Fibroblast of skin of scalp (primary cell): ENCODE data around the gene E2F8. TPM values are rescaled to one million over a fixed set of nuclear protein-coding genes. Genes with fewer than 3 reads are reported as not detected.
"Not testable (repeated sequence)": the region's sequence is repeated elsewhere in the genome, so short reads cannot be mapped to it uniquely, and the experiment has no call there.

ENCODE experiments used
- DNase-seq: peaks from one replicate; pipeline ENCODE4 v3.0.0-alpha.2; 2013
- polyA plus RNA-seq, 2 experiments: library from polyadenylated mRNA; unstranded; fragments of 120-200 nt; gene quantifications; one replicate each; pipeline ENCODE4 v1.2.1, GENCODE V29; 2013; ENCODE audit not compliant: insufficient read length in 2 of 2

Gene E2F8, protein sequence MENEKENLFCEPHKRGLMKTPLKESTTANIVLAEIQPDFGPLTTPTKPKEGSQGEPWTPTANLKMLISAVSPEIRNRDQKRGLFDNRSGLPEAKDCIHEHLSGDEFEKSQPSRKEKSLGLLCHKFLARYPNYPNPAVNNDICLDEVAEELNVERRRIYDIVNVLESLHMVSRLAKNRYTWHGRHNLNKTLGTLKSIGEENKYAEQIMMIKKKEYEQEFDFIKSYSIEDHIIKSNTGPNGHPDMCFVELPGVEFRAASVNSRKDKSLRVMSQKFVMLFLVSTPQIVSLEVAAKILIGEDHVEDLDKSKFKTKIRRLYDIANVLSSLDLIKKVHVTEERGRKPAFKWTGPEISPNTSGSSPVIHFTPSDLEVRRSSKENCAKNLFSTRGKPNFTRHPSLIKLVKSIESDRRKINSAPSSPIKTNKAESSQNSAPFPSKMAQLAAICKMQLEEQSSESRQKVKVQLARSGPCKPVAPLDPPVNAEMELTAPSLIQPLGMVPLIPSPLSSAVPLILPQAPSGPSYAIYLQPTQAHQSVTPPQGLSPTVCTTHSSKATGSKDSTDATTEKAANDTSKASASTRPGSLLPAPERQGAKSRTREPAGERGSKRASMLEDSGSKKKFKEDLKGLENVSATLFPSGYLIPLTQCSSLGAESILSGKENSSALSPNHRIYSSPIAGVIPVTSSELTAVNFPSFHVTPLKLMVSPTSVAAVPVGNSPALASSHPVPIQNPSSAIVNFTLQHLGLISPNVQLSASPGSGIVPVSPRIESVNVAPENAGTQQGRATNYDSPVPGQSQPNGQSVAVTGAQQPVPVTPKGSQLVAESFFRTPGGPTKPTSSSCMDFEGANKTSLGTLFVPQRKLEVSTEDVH
- polyA plus RNA-seq (2013, experiment 1 of 2; ENCODE audit: insufficient read length), result 2.2 TPM
- 2.4 TPM for polyA plus RNA-seq (2013, experiment 2 of 2; ENCODE audit: insufficient read length)

DNA sequence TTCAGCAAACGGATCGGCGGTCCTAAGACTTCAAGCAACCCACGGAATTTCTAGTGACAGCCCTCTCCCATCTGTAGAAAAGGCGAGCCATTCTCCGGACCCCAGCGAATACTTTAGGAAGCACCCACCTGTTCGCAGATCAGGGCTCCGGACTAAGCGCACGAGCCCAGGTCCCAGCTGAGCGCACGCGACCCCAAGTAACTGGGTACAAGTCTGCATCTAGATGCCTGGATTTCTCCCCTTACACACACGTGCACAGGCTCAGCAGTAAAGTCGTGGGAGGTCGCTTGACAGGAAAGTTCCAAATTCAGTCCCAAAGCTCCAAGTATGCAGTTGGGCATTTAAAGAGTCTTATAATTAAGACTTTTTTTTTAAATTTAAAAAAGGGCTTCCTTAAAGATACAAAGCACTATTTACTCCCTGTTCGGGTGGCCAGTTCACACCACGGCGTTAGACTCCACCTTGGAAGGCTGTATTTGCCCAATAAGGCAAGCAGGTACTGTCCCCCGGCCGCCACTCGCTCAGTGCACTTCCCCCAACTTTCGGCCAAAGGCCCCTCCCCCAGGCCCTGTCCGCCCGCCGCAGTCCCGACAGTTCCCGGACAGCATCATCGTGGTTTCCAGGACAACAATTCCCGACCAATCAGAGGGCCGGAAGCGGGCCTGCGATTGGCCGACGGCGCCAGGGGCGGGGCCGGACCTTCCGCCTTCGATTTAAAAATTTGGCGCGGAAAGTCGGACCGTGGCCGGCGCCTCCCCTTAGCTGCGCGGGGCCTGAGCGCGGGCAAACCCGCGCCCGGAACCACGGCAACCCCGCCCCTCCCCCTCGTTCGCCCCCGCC, at the start of gene E2F8:
Gene E2F8 (minus strand): TSS at position 526 of the 840 bp plus-strand sequence. CDS start 824 bp downstream, outside the sequence.
- DNase-seq, result peak; percentile 93

DNA sequence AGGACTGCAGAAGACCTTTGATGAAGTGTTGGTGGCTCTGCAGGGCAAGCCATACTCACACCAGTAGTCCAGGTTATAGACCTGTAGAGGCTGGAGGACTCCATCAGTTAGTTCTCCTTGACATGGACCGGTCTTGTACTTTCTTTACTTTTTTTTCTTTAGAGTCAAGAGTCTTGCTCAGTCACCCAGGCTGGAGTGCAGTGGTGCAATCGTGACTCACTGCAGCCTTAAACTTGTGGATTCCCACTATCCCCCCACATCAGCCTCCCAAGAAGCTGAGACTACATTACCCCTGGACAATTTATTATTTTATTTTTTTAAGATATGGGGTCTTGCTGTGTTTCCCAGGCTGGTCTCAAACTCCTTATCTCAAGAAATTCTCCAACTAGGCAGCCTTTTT, 49.6 kb upstream of the E2F8 start:
- no peak for DNase-seq

DNA sequence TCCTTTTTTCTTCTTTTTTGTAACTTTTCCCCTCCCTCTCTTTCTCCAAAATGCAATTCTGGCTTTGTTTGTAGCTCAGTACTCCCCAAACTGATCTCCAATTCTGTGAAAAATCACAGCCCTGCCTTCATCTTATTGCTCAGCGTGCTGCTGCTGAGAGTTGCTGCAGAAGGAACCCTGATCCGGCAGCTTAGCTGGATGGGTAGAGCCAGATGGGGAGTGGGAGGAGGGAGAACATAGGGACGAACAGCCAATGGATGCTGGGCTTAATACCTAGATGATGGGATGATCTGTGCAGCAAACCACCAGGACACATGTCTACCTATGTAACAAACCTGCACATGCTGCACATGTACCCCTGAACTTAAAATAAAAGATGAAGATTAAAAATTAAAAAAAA, 47.5 kb upstream of the E2F8 start:
- DNase-seq, result no peak

DNA sequence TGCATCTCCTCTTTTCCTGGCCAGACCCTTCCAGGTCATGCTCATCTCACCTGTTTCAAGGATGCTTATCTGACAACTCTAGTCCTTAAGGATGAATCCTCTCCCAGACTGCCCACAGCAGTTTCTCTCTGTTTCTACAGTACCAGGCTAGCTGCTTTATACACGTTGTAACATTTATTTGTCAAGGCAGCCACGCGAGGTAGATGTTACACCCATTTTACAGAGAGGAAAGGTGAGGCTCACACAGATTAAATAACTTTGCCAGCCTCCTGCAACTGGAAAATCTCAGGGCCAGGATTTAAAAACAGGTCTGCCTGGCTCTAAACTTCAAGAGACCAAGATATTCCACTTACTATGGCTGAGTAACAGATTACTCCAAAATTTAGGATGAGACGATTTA, 45.7 kb upstream of the E2F8 start:
- DNase-seq, result no peak

DNA sequence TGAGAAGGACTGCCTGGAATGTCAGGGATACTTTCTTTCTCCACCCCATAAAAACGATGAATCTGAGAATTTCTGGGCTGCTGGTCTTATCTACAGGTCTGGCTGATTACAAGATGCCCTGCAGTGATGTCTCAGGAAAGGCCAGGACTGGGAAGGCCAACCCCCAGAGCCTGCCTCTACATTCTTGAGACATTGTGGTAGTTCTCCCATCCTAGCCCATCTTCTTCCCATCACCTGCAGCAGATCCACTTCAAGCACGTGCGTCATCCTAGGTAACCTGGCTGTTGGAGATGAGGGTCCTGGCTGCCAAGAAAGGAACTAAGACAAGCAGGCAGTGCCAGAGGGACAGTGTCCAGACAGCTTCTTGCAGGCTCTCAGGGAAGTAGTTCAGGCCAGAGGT, 44.1 kb upstream of the E2F8 start:
- no peak for DNase-seq

DNA sequence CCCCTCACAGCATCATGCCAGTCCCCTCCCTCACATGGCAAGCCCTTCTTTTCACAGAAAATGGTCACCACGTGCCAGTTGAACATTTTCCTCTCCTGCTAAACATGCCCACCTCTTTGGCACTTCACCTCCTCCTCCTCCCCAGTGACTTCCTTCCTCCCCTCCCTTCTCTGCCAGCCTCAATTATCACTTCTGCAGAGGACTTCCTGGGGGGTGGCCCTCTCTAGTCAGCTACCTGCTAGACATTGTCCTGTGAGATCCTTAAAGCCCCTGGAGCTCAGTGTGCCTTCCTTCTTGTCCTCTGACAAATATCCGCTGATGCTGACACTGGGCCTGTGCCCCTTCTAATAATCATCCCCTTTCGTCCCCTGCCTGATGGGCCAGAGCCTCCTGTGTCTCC, 43.2 kb upstream of the E2F8 start:
- DNase-seq, result no peak

DNA sequence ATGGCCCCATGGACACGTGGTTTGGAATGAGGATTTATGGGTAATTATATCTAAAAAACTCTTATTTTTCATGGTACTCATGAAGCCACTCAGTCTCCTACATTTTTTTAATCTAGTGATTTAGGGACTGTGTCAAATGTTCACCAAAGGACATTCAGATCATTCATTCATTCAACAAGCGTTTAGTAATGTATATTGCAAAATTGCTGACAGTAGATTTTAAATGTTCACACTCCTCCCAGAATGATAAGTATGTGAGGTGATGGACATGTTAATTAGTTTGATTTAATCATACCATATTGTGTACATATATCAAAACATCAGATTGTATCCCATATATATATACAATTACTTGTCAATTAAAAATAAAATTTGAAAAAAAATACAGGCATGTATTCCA, 40.8 kb upstream of the E2F8 start:
- DNase-seq, result no peak

DNA sequence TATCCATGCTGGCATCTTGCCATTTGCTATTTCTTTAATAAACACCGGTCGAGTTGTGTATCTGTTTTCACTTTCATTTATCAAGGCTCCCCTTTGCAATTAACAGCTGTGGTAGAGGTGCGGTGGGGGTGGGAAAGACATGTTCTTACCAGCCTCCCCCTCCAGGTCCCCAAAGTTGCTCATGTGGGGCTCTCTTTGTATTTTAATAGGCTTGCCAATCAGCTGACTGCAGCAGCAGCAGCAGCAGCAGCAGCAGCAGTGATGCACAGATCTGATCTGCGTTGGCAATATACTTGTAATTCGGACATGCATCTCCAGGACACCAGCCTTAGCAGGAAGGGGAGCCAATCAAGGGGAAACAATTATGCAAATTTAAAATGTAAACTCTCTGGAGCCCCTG, 40.3 kb upstream of the E2F8 start:
- DNase-seq, result no peak

DNA sequence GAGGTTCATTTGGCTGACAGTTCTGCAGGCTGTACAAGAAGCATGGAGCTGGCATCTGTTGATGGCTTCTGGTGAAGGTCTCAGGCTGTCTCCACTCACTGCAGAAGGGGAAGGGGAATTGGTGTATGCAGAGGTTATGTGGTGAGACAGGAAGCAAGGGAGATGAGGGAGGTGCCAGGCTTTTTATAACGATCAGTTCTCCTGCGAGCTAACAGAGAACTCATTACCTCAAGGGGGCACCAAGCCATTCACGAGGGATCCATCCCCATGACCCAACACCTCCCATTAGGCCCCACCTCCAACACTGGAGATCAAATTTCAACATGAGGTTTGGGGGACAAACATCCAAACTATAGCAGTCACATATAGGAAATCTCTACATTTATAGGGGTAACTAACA, 38.7 kb upstream of the E2F8 start:
- DNase-seq, result no peak

DNA sequence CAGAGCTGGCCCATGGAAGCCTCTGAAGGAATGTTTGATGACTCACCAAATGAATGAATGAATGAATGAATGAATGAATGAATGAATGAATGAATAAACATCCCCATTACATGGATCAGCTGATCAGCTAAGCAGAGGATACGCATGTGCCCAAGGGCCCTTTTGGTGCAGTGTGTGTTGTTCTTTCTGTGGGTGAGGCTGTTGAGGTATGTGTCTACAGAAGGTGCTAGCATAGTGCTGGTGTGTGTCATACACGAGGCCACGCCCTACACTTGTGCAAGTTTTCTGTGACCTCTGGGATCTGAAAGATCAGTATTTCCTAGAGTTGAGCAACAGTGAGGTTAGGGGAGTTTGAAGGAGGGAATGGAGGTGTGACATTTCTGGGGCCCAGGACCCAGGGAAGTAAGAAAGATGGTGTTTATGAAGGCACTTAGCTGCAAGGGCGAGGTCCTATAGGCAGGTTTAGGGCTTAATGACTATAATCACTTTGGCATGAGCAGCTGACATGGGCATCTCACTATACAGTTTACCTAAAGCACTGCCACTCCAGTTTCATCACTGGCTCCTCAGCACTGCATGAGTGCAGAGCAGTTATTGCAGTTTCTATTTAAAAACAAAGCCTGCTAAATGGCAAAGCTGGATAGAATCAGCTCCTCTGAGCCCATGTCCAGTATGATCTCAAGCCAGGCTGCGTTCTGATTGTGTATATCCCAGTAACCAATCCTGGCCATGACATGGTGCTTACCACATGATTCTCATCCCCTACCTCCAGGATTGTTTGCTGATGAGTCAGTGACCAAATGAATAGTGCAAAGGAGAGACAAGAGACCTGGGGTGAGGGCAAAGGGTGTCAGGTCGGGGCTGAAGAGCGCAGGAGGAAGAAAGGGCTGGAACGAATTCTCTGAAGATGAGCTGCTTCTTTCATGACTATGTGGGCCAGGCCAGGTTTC, 36.4 kb upstream of the E2F8 start:
- no peak for DNase-seq

DNA sequence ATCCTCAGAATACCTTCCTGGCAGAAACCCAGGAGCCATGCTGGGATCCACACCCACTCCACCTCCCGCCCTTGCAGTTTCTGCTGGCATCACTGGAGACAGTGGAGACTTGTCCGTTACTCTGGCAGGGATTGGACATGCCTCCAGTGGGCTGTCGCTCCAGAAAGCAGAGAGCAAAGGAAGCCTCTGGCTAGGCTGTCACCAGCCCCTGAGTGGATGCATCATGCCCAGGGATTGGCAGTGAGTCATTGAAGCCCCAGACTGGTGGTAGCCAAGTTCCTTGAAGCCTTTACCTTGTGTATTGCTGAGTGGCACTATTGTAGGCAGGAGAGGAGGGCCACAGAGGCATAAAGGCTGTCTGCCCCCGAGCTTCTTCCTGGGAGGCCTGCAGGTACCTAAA, 34.8 kb upstream of the E2F8 start:
- DNase-seq, result no peak

DNA sequence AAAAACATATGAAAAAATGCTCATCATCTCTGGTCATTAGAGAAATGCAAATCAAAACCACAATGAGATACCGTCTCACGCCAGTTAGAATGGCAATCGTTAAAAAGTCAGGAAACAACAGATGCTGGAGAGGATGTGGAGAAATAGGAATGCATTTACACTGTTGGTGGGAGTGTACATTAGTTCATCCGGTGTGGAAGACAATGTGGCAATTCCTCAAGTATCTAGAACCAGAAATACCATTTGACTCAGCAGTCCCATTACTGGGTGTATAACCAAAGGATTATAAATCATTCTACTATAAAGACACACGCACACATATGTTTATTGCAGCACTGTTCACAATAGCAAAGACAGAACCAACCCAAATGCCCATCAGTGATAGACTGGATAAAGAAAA, 32.5 kb upstream of the E2F8 start:
- DNase-seq, result not testable (repeated sequence)

DNA sequence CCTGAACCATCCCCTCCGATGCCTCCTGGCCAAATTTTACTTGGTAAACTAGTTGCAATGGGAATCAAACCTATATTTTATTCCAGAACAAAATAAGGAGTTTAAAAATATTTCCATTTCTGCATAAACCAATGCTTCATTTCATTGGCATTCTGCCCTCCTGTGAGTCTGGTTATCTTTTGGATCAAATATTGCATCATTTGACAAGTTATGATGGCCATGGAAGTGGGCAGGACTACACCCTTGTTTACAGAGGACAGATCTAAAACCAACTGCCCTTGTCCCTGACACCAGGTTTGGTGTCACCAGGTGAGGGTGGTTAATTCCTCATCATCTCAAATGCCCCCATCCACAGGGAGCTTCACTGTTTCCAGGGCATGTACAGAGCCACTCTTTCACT, 28.2 kb upstream of the E2F8 start:
- DNase-seq, result no peak

DNA sequence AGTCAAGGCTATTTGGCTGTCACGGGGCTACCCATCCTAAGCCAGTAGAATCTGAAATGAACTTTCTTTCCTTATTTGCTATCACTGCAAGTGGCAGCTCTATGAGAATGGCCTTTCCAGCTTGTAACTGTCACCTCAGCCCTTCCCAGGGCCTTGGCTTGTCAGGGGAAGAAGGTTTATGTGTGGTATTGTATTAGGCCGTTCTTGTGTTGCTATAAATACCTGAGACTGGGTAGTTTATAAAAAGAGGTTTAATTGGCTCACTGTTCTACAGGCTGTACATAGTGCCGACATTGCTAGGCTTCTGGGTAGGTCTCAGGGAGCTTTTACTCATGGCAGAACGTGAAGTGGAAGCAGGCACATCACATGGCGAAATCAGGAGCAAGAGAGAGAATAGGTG, 26.8 kb upstream of the E2F8 start:
- DNase-seq, result no peak

DNA sequence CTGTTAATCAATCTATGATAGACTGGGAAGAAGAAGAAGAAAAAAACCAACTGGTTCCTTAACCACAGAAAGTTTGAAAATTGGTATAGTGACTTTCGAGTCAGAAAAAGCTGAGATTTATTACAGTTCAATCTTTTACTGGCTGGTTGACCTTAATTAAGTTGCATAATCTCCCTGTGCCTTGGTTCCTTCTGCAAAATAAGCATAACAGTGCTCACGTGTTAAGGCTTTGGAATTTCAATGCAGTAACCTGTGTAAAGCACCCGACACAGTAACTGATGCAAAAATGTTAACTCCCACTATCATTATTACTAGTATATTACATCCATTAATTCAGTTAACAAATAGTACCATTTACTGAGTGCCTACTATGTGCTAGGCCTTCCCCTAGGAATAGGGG, 22.6 kb upstream of the E2F8 start:
- DNase-seq, result no peak

DNA sequence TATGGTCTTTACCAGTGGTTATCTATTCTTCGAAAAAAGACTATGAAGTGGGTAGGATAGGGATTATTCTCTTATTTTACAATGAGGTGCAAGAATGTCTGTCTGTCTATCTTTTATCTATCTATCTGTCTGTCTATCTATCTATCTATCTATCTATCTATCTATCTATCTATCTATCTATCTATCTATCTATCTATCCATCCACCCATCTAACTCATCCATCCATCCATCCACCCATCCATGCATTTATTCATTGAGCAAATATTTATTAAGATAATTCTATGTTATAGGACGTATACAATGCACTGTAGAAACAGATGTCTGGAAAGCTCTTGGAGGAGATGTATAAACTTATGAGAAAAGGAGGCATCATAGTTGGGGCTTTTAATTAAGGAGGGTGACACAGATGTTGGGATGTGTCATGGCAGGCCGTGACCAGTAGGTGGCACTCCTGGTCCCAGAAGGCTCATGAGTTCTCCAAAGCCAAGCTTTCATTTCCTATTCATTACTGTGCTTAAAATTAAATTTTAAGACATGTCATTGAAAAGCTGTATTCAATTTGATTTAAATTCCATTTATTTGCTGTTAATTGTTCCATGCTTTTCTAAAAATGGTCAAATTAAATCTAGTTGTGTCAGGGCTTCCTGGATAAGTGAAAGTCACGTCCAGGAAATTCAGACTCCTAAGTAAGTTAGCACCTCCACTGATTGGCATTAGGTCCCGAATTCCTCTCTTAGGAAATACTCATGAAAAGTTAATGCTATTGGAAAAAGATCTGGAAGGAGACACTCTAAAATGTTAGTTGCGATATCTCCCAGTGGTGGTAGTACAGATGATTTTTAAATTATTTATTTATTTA, 19.0 kb upstream of the E2F8 start:
- peak; percentile 51 for DNase-seq

DNA sequence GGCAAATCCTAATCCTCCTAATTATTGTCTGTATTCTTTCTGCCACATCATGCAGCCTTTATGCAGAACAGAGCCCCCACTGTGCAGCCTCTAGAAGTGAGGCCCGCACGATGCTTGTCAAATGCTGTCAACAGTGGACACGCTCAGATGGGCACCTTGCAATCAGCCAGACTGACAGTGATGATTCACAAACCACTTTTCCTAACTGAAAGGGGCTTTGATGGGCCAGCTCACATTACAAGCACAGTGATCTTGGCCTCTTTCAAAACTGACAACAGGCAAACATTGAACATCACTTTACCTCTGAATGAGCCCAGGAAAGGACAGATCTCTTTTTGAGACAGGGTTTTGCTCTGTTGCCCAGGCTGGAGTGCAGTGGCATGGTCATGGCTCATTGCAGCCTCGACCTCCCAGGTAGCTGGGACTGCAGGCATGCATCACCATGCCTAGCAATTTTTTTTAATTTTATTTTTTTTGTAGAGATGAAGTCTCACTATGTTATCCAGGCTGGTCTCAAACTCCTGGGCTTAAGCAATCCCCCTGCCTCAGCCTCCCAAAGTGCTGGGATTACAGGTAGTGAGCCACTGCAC, 18.0 kb upstream of the E2F8 start:
- no peak for DNase-seq

DNA sequence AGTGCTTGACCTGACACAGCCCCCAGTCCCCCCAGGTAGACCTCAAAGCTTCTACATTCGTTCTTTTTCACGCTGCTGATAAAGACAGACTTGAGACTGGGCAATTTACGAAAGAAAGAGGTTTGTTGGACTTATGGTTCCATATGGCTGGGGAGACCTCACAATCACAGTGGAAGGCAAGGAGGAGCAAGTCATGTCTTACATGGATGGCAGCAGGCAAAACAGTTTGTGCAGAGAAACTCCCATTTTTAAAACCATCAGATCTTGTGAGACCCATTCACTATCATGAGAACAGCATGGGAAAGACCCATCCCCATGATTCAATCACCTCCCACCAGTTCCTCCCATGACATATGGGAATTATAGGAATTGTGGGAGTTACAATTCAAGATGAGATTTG, 13.7 kb upstream of the E2F8 start:
- not testable (repeated sequence) for DNase-seq

DNA sequence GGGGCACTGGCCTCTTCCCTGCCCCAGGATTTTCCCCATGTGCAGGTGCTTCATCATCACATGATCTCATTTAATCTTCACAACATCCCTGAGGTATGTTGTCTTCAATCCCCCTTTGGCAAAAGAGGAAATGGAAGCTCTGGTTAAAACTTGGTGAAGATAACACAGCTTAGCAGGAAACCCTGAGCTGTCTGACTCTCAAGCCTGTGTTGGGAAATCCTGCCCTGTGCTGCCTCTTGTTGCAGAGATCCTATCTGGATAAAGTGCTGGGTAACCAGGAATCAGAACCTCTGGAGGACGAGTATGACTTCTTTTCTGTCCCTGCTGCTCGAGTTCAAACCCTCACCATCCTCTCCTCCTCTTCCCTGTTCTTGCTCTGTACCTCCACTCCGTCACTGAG, 13.1 kb upstream of the E2F8 start:
- DNase-seq, result no peak

DNA sequence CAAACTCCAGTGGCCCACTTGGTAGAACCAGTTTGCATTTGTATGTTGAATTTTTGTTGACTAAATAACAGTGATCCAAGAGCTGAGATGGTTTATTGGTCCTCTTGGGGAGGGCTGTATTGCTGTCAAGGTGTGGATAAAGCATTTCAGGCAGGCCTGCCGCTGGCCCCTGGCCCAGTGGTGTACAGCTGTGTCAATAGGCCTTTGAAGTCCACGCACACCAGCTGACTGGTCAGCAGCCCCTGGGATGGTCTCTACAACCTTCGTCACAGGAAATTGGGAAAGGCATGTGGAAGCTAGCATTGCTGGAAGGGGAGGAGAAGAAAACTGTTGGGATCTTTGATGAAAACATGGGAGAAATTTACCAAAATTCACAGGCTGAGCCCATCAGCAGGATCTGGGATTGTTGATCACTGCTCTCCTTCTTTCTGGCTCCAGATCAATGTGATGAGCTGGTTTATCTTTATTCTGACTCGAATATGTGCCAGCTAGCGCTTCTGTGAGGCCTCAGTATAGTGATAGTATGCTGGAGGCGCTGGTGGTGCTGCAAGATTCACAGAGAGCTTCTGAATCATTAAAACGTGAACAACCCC, 12.5 kb upstream of the E2F8 start:
- DNase-seq, result no peak
